ENCODE measurements around the gene TP63. TPM values are rescaled to one million over a fixed set of nuclear protein-coding genes. Genes with fewer than 3 reads are reported as not detected.

TP63 gene
- total RNA-seq, 1 donor from 2014 or later: not detected

GRCh38 chr3:189621948-189622603 is 9.1 kb upstream of the TP63 start:
- TF ChIP-seq CTCF (IDR thresholded peaks at IDR 0.05): no peak
- Histone ChIP-seq H3K27me3 (no peaks in the 10 kb centered on the region), H3K4me1 (no peaks in the 10 kb centered on the region), H3K27ac (no peak overlapping the region), H3K36me3 (no peaks in the 10 kb centered on the region), H3K4me3 (no peak overlapping the region), H3K9me3 (no peaks in the 10 kb centered on the region)
- no peak for DNase-seq (ENCODE audit: low spot score in 2 of 2)
- intact Hi-C loops (cut with DNase I): no loop called here

DNA sequence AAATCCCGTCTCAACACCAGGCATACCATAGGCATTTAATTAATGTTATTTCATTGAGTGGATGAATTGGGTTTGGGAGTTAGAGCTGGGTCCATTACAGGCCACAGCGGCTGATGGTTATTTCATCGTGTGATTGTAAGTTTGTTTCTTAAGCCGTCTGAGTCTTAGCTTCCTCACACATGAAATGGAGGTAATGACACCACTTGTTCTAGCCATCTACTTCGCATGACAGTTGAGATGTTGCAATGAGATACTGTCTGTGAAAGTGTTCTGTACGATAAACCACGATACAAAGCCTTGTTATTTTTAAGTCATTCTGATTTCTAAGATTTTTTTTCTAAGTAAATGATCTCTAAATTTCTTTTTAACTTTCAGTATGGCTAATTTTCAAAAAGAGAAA is 8.6 kb upstream of the TP63 start:
- TF ChIP-seq CTCF (IDR thresholded peaks at IDR 0.05): no peak
- Histone ChIP-seq H3K27me3 (no peaks in the 10 kb centered on the region), H3K9me3 (no peaks in the 10 kb centered on the region), H3K27ac (no peak overlapping the region), H3K4me3 (no peak overlapping the region), H3K36me3 (no peaks in the 10 kb centered on the region), H3K4me1 (no peaks in the 10 kb centered on the region)
- no peak for DNase-seq (ENCODE audit: low spot score in 2 of 2)
- intact Hi-C loops (cut with DNase I): no loop called here

DNA sequence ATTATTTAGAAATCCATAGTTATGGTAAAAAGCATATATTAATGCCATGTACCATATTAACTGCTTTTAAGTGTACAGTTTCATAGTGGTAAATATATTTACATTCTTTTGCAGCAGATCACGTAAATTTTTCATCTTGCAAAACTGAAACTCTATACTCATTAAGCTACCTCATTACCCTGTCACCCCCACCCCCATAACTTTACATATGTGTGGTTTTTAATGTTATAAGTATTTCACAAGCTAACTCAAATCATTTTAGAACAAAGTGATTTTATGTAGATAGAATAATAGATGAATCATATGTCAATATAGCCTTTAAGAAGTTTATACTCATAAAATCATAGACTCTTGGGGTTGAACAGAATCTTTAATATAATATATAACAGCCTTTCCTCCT is 7.1 kb upstream of the TP63 start:
- intact Hi-C loops (cut with DNase I): no loop called here
- Histone ChIP-seq H3K27ac (no peak overlapping the region), H3K4me3 (no peak overlapping the region), H3K27me3 (no peaks in the 10 kb centered on the region), H3K36me3 (no peaks in the 10 kb centered on the region), H3K9me3 (no peaks in the 10 kb centered on the region), H3K4me1 (no peaks in the 10 kb centered on the region)
- DNase-seq (ENCODE audit: low spot score in 2 of 2): no peak
- no peak for TF ChIP-seq CTCF (IDR thresholded peaks at IDR 0.05)

DNA sequence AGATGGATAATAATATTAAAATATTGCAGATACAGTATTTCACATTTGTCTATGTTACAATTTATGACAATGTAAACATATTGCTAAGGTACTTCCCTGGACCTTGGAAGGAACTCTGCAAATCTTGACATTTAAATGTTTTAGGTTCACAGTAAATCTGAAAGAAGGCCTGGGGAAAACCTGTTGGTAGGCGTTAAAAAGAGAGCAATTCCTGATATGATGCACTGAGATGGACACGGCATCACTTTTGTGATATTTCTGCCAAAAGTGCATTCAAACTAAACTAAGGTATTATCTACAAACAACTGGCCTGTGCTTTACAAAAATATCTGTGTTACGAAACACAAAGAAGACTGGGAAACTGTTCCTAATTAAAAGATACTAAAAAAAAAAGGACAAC is 6.1 kb upstream of the TP63 start:
- no peaks in the 10 kb centered on the region for H3K36me3 ChIP-seq
- H3K4me3 ChIP-seq: no peak overlapping the region
- no peaks in the 10 kb centered on the region for H3K27me3 ChIP-seq
- peaks cover 0 to 5% of the 10 kb centered on the region in 2 donors for H3K4me1 ChIP-seq
- intact Hi-C loops (cut with DNase I): no loop called here
- no peaks in the 10 kb centered on the region for H3K9me3 ChIP-seq
- DNase-seq (ENCODE audit: low spot score in 2 of 2): no peak
- TF ChIP-seq CTCF (IDR thresholded peaks at IDR 0.05): no peak
- H3K27ac ChIP-seq: no peak overlapping the region

GRCh38 chr3:189625572-189625971 is 5.6 kb upstream of the TP63 start:
- Histone ChIP-seq H3K4me1 (peaks cover 0 to 8% of the 10 kb centered on the region in 2 donors), H3K36me3 (no peaks in the 10 kb centered on the region), H3K4me3 (no peak overlapping the region), H3K27me3 (no peaks in the 10 kb centered on the region), H3K9me3 (no peaks in the 10 kb centered on the region), H3K27ac (no peak overlapping the region)
- no peak for TF ChIP-seq CTCF (IDR thresholded peaks at IDR 0.05)
- intact Hi-C loops (cut with DNase I): no loop called here
- no peak for DNase-seq (ENCODE audit: low spot score in 2 of 2)

DNA sequence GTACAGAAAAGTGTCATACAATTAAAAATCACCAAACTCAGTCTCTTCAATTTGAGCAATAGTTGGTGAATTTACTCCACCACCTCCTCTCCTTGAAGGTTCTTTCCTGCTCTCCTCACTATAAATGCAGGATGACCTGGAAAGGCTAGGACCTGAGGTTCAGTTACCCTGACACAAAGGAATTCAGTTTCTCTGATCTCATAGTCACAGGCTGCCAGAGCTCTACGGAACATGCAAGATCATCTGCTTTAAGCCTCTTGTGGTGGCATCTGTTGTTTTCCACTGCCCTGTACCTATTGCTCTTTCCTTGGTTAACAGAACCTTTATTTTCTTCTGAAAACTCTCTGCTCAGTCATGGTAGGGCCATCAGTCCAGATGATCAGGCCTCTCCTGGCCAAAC is 4.9 kb upstream of the TP63 start:
- no peaks in the 10 kb centered on the region for H3K36me3 ChIP-seq
- no peak overlapping the region for H3K27ac ChIP-seq
- H3K4me3 ChIP-seq: no peak overlapping the region
- DNase-seq (ENCODE audit: low spot score in 2 of 2): no peak
- H3K4me1 ChIP-seq: peaks cover 0 to 10% of the 10 kb centered on the region in 2 donors
- intact Hi-C loops (cut with DNase I): no loop called here
- H3K27me3 ChIP-seq: no peaks in the 10 kb centered on the region
- no peaks in the 10 kb centered on the region for H3K9me3 ChIP-seq
- no peak for TF ChIP-seq CTCF (IDR thresholded peaks at IDR 0.05)

Data from ascending aorta (tissue), 2 donors.